ENCODE data around the gene ATOX1. TPM values are rescaled to one million over a fixed set of nuclear protein-coding genes. Genes with fewer than 3 reads are reported as not detected.

Gene ATOX1
- total and polyA plus RNA-seq, 10 of the 15 experiments (the other 5 are each of a cell fraction or from before 2014, with no cell fraction given) = 130 to 642 (median 245) TPM

DNA sequence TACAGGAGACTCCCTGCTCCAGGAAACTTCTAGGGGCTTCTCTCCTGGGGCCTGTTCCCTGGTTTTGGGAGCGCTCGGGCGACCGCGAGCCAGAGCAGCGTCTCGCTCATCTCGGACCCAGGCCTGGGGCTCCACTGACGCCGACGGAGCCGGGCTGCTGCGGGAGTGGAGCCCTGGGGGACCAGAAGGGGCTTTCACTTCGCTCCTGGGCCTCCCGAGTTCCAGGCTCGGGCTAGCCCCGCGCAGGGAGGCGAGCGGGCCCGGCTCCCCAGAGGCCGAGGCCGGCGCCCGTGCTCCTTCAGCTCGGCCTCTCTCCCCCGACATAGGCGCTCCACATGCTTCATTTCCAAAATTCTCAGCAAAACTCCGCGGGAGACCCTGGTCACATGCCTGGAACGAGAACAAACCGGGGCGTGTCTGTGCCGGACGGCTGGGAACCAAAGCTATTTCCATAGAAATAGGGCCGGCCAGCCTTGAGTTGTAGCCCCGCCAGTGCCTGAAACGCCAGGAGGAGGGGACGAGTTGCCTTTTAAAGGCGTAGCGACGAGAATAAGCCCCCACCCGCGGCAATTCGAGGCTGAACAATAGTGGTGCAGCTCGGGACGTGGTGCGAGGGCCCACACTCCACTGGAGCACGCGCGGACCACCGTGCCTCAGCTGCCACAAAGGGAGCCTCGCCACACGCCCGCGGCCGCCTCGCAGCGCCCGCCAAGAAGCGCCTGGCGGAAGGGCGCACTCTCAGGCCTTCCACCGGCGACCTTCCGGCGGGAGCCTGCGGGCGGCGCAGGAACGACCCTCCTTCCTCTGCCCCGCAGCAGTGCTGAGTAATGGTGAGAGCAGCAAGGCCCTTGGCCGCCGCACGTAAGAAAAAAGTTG lies 12.2 kb upstream of the ATOX1 start (continued):
- TF ChIP-seq KLF5 (IDR thresholded peaks at IDR 0.05; ENCODE audit: partially characterized antibody) (no peak), ZNF24 (IDR thresholded peaks at IDR 0.05) (no peak), ZNF217 (IDR thresholded peaks at IDR 0.05) (0 out of 2 replicates have a peak, but pooled peaks have one; percentile 23), EGR1 (IDR thresholded peaks at IDR 0.05; ENCODE audit: borderline replicate concordance in 1 of 2, low read depth in 2 of 2, low read length in 2 of 2) (no peak), ZNF274 (IDR thresholded peaks at IDR 0.05; ENCODE audit: insufficient read depth, insufficient read length) (no peak), TAF1 (IDR thresholded peaks at IDR 0.05; ENCODE audit: borderline replicate concordance, low read depth, low read length) (no peak), JUNB (IDR thresholded peaks at IDR 0.05) (no peak), ZSCAN29 (IDR thresholded peaks at IDR 0.05) (no peak), MXI1 (IDR thresholded peaks at IDR 0.05; ENCODE audit: low read depth, low read length) (no peak), RB1 (IDR thresholded peaks at IDR 0.05; ENCODE audit: borderline replicate concordance) (0 out of 2 replicates have a peak, but pooled peaks have one; percentile 46), SRF (IDR thresholded peaks at IDR 0.05; ENCODE audit: low read depth in 2 of 2, low read length in 2 of 2) (no peak), CHD4 (IDR thresholded peaks at IDR 0.05) (no peak), NR2F1 (conservative IDR thresholded peaks at IDR 0.05) (peak; percentile 64; the same call in 1 of the 2 replicates), JUND (IDR thresholded peaks at IDR 0.05; ENCODE audit: low read depth, low read length) (no peak), RAD21 (IDR thresholded peaks at IDR 0.05; ENCODE audit: insufficient read depth, low read depth, low read length) (no peak), SUPT20H (IDR thresholded peaks at IDR 0.05; ENCODE audit: borderline replicate concordance, control insufficient read depth, low read depth, low read length) (no peak), NBN (IDR thresholded peaks at IDR 0.05) (0 out of 2 replicates have a peak, but pooled peaks have one; percentile 69)
- TF ChIP-seq, protein P1, sequence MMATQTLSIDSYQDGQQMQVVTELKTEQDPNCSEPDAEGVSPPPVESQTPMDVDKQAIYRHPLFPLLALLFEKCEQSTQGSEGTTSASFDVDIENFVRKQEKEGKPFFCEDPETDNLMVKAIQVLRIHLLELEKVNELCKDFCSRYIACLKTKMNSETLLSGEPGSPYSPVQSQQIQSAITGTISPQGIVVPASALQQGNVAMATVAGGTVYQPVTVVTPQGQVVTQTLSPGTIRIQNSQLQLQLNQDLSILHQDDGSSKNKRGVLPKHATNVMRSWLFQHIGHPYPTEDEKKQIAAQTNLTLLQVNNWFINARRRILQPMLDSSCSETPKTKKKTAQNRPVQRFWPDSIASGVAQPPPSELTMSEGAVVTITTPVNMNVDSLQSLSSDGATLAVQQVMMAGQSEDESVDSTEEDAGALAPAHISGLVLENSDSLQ (IDR thresholded peaks at IDR 0.05) = no peak
- TF ChIP-seq, protein P2, sequence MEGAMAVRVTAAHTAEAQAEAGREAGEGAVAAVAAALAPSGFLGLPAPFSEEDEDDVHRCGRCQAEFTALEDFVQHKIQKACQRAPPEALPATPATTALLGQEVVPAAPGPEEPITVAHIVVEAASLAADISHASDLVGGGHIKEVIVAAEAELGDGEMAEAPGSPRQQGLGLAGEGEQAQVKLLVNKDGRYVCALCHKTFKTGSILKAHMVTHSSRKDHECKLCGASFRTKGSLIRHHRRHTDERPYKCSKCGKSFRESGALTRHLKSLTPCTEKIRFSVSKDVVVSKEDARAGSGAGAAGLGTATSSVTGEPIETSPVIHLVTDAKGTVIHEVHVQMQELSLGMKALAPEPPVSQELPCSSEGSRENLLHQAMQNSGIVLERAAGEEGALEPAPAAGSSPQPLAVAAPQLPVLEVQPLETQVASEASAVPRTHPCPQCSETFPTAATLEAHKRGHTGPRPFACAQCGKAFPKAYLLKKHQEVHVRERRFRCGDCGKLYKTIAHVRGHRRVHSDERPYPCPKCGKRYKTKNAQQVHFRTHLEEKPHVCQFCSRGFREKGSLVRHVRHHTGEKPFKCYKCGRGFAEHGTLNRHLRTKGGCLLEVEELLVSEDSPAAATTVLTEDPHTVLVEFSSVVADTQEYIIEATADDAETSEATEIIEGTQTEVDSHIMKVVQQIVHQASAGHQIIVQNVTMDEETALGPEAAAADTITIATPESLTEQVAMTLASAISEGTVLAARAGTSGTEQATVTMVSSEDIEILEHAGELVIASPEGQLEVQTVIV (IDR thresholded peaks at IDR 0.05; ENCODE audit: borderline replicate concordance, partially characterized antibody) = no peak
- TF ChIP-seq, protein P3, sequence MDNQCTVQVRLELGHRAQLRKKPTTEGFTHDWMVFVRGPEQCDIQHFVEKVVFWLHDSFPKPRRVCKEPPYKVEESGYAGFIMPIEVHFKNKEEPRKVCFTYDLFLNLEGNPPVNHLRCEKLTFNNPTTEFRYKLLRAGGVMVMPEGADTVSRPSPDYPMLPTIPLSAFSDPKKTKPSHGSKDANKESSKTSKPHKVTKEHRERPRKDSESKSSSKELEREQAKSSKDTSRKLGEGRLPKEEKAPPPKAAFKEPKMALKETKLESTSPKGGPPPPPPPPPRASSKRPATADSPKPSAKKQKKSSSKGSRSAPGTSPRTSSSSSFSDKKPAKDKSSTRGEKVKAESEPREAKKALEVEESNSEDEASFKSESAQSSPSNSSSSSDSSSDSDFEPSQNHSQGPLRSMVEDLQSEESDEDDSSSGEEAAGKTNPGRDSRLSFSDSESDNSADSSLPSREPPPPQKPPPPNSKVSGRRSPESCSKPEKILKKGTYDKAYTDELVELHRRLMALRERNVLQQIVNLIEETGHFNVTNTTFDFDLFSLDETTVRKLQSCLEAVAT (IDR thresholded peaks at IDR 0.05) = peak; percentile 76; the same call in 1 of the 2 replicates
